ENCODE measurements around the gene E2F2.
A peak's percentile ranks its signal among the peaks of the same experiment; 100 is the strongest.

The E2F2 gene

DNA sequence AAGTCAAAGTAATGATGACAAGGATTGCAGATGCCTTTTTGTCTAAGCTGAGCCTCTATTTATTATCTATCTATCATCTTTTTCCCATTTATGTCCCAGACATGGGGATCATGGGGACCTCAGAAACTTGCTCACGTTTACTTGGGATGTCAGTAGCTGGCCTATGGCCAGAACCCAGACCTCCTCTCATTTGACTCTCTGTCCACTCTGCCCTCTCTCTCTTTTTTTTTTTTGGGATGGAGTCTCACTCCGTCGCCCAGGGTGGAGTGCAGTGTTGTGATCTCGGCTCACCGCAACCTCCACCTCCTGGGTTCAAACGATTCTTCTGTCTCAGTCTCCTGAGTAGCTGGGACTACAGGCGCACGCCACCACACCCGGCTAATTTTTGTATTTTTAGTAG is 32.0 kb upstream of the E2F2 start:
- no peak for DNase-seq (ENCODE audit: low read depth)

DNA sequence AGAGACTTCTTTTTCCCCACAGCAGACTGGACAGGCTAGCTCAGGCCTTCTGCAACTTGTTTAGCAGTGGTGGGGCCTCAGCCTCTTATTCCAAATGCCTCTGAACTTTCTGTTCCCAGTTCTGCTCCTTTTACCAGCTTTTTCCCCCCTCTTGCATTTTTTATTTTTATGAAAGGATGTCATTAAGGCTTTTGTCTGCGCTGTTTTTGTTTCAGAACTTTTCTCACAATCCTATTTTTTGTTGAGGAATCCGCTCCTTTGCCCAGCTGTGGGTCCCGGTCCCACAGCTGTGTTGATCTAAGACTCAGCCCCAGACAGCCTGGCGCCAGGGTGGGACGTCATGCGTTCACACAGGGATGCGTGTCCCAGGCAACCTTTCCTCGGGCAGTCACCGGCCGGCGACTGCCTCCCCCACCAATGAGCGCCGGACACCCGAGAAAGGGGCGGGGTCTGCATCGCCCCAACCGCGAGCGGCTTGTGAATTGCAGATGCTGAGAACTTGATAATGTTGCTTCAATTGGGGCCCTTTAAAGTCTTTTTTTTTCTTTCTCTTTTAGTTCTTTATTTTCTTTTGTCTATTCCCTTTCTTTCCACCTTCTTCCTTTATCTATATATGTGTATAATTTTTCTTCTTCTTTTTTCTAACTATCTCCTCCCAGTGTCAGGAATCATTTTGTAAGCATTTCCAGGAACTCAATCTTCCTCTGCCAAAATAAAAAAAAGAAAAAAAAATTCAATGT is 31.3 kb upstream of the E2F2 start:
- DNase-seq (ENCODE audit: low read depth) = no peak

- no peak for DNase-seq (ENCODE audit: low read depth)
Observed at GRCh38 chr1:23561813-23562100, 30.7 kb upstream of the E2F2 start.

DNA sequence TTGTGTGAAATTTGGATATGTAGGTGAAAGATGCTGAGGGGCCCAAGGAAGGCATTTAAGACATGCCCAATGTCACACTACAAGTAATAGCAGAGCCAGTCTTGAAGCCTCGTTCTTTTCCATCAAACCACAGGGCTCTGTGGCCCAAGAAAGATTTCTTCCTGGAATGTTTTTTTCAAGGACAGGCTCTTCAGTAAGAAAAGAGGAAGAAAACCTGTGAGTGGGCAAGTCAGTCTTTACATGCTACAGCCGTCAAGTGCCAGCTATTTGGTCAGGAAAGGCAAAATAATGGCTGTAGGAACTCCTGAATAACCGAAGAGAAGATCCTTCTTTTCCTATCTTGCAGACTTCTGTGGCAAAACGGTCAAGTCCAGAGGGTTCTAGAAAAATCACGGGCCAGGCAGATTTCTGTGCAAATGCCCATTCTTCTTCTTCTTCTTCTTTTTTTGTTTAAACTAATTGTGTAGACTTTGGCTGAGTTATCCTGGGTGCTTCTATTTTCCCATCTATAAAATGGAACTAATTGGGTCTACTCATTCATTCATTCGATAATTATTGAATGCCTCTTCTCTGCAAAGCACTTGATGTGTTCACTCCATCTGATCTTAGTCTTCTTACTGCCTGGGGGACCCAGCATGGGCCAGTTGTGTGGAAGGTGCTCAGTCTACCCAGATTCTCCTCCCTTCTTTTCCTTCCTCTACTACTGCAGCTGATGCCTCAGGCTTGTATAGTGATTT is 30.2 kb upstream of the E2F2 start:
- DNase-seq (ENCODE audit: low read depth) = no peak

DNA sequence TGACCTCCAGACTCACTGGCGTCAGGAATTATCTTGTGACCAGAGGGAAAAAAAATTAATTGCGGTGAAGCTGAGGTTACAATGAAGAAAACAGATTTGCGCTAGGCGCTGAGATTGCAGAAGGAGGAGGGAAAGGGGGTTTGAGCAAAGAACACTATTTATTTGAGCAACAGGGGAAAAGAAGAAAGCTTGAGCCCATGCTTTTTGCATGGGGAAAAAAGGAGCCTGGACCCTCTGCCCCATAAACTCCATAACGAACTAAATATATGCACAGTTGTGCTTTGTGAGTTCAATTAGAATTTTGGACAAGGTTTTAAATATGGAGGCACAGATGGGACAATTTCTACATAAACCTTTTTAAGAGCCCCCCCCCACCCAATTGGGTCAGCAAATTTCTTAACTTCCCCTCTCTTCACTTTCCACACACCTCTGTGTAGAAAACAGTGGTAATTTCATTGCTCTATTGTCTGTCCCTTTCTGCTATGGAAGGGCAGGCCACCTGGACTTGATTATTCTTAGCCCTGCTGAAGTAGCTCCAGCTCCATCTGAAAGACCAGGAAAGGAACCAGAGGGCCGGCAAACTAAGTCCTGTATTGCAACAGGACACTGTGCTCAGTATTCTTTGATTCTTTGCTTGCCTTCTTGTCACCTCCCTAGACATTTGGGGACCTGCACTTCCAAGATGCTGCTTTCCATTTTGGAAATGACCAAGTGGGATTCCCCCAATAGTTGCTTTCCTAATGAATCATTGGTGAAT is 29.1 kb upstream of the E2F2 start:
- no peak for DNase-seq (ENCODE audit: low read depth)

DNA sequence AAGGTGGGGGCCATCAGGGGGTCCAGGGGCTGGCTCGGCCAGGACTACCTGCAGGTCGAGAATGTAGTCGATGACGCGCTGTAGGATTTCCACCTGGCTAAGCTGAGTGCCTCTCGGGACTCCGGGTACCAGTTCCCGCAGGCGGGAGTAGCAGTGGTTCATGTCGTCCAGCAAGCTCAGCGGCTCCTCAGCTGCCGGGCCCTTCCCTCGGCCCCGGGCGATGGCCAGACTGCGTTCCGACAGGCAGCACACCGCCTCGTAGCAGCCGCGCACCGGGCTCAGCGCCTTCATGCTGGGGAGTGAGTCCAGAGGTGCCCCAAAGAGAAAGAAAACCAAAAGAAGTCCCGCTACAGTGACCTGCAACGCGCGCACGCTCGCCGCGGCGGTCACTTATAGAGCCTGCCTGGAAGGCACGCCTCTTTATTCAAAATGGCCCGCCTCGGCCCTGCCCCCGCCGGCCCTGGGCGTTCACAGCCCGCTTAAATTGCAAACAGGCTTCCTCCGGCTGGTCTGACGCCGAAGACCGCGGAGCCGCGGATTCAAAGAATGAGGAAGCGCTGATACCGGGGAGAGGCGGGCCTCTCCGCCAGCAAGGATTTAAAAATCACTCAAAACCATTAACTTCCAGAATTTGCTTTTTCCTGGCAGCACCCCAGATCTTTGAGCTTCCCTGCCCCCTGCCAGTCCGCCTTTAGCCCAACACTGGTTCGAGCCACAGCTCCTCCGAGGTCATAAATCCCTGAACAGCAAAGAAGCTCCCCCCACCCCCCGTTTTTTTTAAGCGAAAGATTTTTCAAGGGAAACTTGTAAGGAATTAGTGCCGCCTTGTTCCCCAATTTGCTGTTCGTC is 28.3 kb upstream of the E2F2 start, which contains the start of gene ID3:
ID3 (minus strand) TSS at position 366 of the 849 bp plus-strand sequence; CDS start at position 291, 75 bp downstream.
- peak; percentile 85 for DNase-seq (ENCODE audit: low read depth)

DNA sequence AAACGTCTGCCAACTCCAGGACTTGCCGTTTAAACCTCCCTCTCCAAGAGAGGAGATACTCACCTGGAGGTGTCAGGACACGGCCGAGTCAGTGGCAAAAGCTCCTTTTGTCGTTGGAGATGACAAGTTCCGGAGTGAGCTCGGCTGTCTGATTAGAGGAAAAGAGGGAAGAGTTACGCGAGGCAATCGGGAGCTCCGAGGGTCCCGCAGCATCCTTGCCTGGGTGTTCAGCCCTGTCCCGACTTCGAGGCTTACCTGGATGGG is 27.8 kb upstream of the E2F2 start:
- DNase-seq (ENCODE audit: low read depth) = no peak

- no peak for DNase-seq (ENCODE audit: low read depth)
Observed at GRCh38 chr1:23558140-23558871, 27.3 kb upstream of the E2F2 start.

GRCh38 chr1:23557471-23558124 is 26.6 kb upstream of the E2F2 start:
- no peak for DNase-seq (ENCODE audit: low read depth)

DNA sequence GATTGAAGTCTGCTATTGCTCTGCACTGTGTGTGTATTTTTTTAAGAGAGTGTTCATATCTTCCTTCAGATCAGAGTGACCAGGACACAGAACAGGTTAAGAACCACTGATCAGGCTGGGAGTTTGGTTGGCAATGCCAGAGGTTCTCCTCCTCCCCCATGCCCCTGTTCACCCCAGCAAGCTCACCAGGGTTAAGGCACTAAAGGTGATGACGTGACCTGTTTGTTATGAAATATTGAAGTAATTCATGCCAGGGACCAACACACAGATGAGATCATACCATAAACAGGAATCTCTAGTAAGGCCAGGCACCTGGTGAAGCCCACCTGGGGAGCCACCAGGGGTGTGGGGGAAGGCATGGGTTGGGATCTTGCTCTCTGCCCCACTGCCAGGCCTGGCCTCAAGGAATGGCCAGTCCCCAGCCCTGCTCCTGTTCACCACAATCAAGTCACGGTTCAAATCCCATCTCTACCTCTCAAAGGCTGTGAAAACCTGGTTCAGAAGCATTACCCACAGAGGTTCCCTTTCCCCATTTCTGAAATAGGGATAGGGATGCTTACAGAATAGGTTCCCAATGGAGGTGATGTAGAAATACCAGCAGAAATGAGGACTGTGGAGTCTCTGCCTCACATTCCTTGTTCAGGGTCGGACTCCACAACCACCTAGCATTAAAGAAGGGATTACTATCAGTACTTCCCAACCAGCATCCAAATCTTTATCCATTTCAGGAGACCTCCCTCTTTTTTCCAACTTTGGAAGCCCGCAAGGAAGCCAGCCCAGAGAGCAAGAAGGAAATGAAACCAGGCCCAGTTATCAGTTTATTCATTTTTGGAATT is 25.8 kb upstream of the E2F2 start:
- DNase-seq (ENCODE audit: low read depth) = no peak

DNA sequence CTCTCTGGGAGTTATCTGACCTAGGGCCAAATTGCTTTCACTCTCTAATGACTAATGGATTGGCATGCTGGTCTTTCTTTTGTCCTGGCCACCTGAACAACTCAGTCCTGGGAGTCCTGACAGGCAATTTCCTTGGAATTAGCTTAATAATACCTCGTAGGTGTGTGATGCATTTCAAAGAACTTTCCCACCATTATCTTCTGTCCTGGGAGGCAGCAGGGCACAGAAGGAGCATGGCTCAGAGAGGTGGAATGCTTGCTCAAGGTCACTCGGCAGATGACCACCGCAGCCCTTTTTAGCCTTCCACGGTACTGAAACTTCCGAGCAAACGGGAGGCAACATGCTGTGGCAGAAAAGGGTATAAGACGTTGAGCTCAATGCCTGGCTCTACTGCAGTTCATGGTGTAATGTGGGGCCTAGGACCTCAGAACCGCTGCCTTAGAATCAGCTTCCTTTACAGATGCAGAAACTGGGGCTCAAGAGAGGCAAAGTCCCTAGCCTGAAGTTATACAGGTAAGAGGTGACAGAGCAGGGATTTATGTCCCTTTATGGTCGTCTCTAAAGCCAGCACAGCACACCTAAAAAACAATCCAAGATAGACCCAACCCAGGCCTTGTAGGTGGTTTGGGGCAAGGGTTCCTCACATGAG is 25.1 kb upstream of the E2F2 start:
- DNase-seq (ENCODE audit: low read depth) = no peak

DNA sequence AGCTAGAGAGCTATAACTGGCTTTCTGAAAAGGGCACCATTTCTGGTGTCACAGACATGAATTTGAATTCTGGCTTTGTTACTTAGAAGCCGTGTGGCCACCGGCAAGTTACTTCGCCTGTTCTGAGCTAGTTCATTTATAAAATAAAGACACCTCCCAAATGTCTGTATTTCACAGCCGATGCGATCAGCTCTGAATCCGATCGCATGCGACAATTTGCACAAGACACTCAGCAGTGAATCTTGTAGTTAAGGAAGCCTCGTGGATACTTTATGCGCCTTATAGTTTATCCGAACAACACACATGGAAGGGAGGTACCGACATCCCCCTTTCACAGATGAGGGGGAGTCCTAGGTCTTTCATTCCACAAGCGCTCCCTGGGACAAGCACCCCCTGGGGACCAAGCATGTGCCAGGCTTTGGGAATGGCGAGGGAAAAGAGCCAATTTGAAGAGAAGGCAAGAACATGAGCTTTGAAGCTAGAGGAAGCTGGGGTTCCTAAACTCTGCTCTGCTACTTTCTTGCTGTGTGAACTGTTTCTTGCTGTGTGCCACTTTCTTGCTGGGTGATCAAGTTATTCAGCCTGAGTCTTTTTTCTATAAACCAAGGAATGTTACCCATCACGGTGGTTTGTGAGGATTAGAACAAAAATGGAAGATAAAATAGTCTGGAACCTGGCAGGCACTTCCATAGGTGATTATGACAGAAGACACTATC is 24.4 kb upstream of the E2F2 start:
- no peak for DNase-seq (ENCODE audit: low read depth)

GRCh38 chr1:23554481-23555269 is 23.6 kb upstream of the E2F2 start:
- peak; percentile 60 for DNase-seq (ENCODE audit: low read depth)

GRCh38 chr1:23554127-23554480 is 23.1 kb upstream of the E2F2 start:
- no peak for DNase-seq (ENCODE audit: low read depth)

- DNase-seq (ENCODE audit: low read depth) = no peak
Observed at GRCh38 chr1:23553231-23554126, 22.4 kb upstream of the E2F2 start.

DNA sequence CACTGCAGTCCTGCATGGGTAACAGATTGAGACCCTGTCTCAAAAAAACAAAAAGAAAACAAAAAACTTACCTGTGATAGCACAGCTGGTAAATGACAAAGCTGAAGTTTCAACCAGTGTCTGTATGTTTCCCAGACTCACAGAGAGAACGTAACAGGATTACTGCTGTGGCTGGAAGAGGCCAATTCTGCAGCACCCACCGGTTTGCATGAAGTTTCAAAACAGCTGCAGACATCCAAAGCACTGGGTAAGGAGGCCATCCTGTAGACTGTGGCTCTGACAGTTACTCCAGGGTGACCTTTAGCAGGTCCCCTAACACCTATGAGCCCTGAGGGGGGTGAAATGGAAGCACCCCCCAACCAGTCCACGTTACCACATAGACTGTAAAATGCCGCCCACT is 20.8 kb upstream of the E2F2 start:
- no peak for DNase-seq (ENCODE audit: low read depth)

DNA sequence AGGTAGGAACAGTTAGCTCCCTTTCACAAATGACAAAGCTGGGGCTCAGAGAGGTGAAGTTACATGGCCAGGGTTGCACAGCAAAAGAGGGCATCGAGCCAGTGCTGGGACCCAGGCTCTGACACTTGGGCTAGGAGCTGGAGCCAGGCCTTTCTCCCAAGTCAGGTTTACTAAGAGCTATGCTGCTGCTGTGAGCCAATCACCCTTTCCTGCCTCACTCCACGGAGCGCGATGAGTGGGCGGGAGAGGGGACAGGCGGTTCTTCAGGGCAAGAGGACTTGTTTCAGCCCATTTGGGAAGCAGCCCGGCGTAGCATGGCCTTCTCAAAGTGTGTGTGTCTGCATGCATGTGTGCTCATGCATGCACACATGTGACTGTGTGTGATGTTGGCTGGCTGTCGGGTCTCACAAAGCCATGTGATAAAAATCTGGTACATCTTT is 17.7 kb upstream of the E2F2 start:
- no peak for DNase-seq (ENCODE audit: low read depth)

Measured in stimulated activated CD8-positive, alpha-beta memory T cell treated with anti-CD3 and anti-CD28 coated beads, Interleukin-12 subunit alpha, Interleukin-12 subunit beta, amount 100 ng/mL, for 1 hour (primary cell).